GM18867 (cell line): ENCODE results near the gene GAS1.

ENCODE experiments used
- ATAC-seq: cut with Tn5 transposase; IDR thresholded peaks from one replicate; pipeline ENCODE4 v1.9.1; 2021; ENCODE audit warnings: mild to moderate bottlenecking, moderate library complexity; ENCODE audit not compliant: unreplicated experiment

GAS1 gene

GRCh38 chr9:86947146-86948073 lies at the start of gene GAS1:
Gene GAS1, minus strand, starts transcription at chr9:86947506. Its CDS starts 727 bp downstream, at chr9:86946779.
- ATAC-seq = peak; percentile 56

- ATAC-seq = no peak
These were observed 46.9 kb upstream of the GAS1 start for GRCh38 chr9:86994231-86994630.

GRCh38 chr9:86993830-86994229 lies 46.5 kb upstream of the GAS1 start:
- no peak for ATAC-seq

- ATAC-seq = no peak
These were observed 43.8 kb upstream of the GAS1 start for GRCh38 chr9:86991077-86991476.

GRCh38 chr9:86990290-86990689 lies 43.0 kb upstream of the GAS1 start:
- no peak for ATAC-seq

GRCh38 chr9:86987900-86988299 lies 40.6 kb upstream of the GAS1 start:
- ATAC-seq = no peak

- no peak for ATAC-seq
These were observed 37.9 kb upstream of the GAS1 start for GRCh38 chr9:86985132-86985647.

- no peak for ATAC-seq
These were observed 36.4 kb upstream of the GAS1 start for GRCh38 chr9:86983620-86984259.

GRCh38 chr9:86983249-86983619 lies 35.9 kb upstream of the GAS1 start:
- no peak for ATAC-seq

GRCh38 chr9:86980802-86981201 lies 33.5 kb upstream of the GAS1 start:
- no peak for ATAC-seq

GRCh38 chr9:86979657-86980056 lies 32.4 kb upstream of the GAS1 start:
- ATAC-seq = no peak

- no peak for ATAC-seq
These were observed 31.7 kb upstream of the GAS1 start for GRCh38 chr9:86978922-86979474.

- ATAC-seq = no peak
These were observed 31.1 kb upstream of the GAS1 start for GRCh38 chr9:86978413-86978812.

GRCh38 chr9:86977205-86977835 lies 30.0 kb upstream of the GAS1 start:
- no peak for ATAC-seq

GRCh38 chr9:86975606-86976005 lies 28.3 kb upstream of the GAS1 start:
- ATAC-seq = no peak

- ATAC-seq = no peak
These were observed 27.7 kb upstream of the GAS1 start for GRCh38 chr9:86975036-86975435.

- ATAC-seq = no peak
These were observed 27.1 kb upstream of the GAS1 start for GRCh38 chr9:86974421-86974820.

- no peak for ATAC-seq
These were observed 24.4 kb upstream of the GAS1 start for GRCh38 chr9:86971742-86972141.

GRCh38 chr9:86968258-86968920 lies 21.1 kb upstream of the GAS1 start:
- no peak for ATAC-seq

GRCh38 chr9:86966852-86967511 lies 19.7 kb upstream of the GAS1 start:
- no peak for ATAC-seq
